HEK293 (cell line): ENCODE measurements around the gene OLFM1.

Experiments
- CTCF ChIA-PET: fragments of 350-600 bp; formaldehyde crosslinking; extraction: SDS; loops from one replicate; lab custom pipeline; 2021; ENCODE audit warnings: antibody characterized with exemption; lab: Yijun Ruan, JAX
- POLR2A ChIA-PET: fragments of 300-600 bp; formaldehyde crosslinking; extraction: SDS; loops from one replicate; lab custom pipeline; 2020; ENCODE audit warnings: antibody characterized with exemption, inconsistent platforms; lab: Yijun Ruan, JAX
- H3K27ac ChIP-seq: fragments of 200-500 bp; sonication (Bioruptor generic); 2 replicates; pipeline ENCODE4 v1.5.1; 2014; ENCODE audit warnings: low read depth, low read length, control low read depth, inconsistent platforms; ENCODE audit errors: extremely low read depth
- H3K36me3 ChIP-seq, 2 experiments: fragments of 200-500 bp in 1 of 2; sonication (Bioruptor generic) in 1 of 2; 1 replicate in 1 of 2; 2 replicates in 1 of 2; pipeline ENCODE4 v1.5.1; 2014 to 2017; ENCODE audit warnings: inconsistent platforms in 2 of 2, low read length in 2 of 2; ENCODE audit not compliant: control insufficient read depth in 2 of 2, insufficient read depth in 1 of 2
- H3K4me1 ChIP-seq: fragments of 200-500 bp; sonication (Bioruptor generic); 2 replicates; pipeline ENCODE4 v1.5.1; 2014; ENCODE audit warnings: mild to moderate bottlenecking, low read length, inconsistent platforms; ENCODE audit not compliant: control insufficient read depth, insufficient read depth
- H3K4me3 ChIP-seq: 2 replicates; pipeline ENCODE4 v1.5.1; 2011; ENCODE audit warnings: low read depth, mild to moderate bottlenecking, control low read depth, low read length, moderate library complexity
- H3K9me3 ChIP-seq: fragments of 200-500 bp; sonication (Bioruptor generic); 2 replicates; pipeline ENCODE4 v1.5.1; 2014; ENCODE audit warnings: low read depth, low read length, inconsistent platforms; ENCODE audit not compliant: control insufficient read depth, insufficient read depth
- OVOL3 ChIP-seq: fragments of 450-650 bp; formaldehyde crosslinking; IDR thresholded peaks from 2 replicates; pipeline ENCODE4 v1.5.1; 2016; ENCODE audit warnings: missing biosample characterization, missing genetic modification characterization
- PRDM1 ChIP-seq: fragments of 450-650 bp; formaldehyde crosslinking; IDR thresholded peaks from 2 replicates; pipeline ENCODE4; 2016; ENCODE audit warnings: missing biosample characterization, missing genetic modification characterization
- SCRT1 ChIP-seq: fragments of 450-650 bp; formaldehyde crosslinking; IDR thresholded peaks from 2 replicates; pipeline ENCODE4 v1.5.1; 2016; ENCODE audit warnings: missing biosample characterization, missing genetic modification characterization, borderline replicate concordance
- SP3 ChIP-seq: fragments of 450-650 bp; formaldehyde crosslinking; IDR thresholded peaks from 2 replicates; pipeline ENCODE4 v1.5.1; 2016; ENCODE audit warnings: missing biosample characterization, missing genetic modification characterization
- ZBTB48 ChIP-seq: fragments of 450-650 bp; formaldehyde crosslinking; IDR thresholded peaks from 2 replicates; pipeline ENCODE4 v1.5.1; 2016; ENCODE audit warnings: missing biosample characterization, missing genetic modification characterization
- ZEB2 ChIP-seq: fragments of 450-650 bp; formaldehyde crosslinking; IDR thresholded peaks from 2 replicates; pipeline ENCODE4 v1.5.1; 2016; ENCODE audit warnings: missing biosample characterization, missing genetic modification characterization
- ZFHX2 ChIP-seq: fragments of 450-650 bp; formaldehyde crosslinking; conservative IDR thresholded peaks from 2 replicates; pipeline ENCODE4 v1.5.1; 2016; ENCODE audit warnings: missing biosample characterization, missing genetic modification characterization
- ZNF112 ChIP-seq: fragments of 450-650 bp; formaldehyde crosslinking; IDR thresholded peaks from 2 replicates; pipeline ENCODE4 v1.5.0; 2017; ENCODE audit warnings: missing biosample characterization, missing genetic modification characterization
- ZNF133 ChIP-seq: fragments of 450-650 bp; formaldehyde crosslinking; IDR thresholded peaks from 2 replicates; pipeline ENCODE4 v1.5.1; 2016; ENCODE audit warnings: missing biosample characterization, missing genetic modification characterization
- ZNF138 ChIP-seq: fragments of 450-650 bp; formaldehyde crosslinking; IDR thresholded peaks from 2 replicates; pipeline ENCODE4 v1.5.1; 2016; ENCODE audit warnings: missing biosample characterization, missing genetic modification characterization, borderline replicate concordance
- ZNF140 ChIP-seq: fragments of 450-650 bp; formaldehyde crosslinking; IDR thresholded peaks from 2 replicates; pipeline ENCODE4 v1.5.1; 2016; ENCODE audit warnings: missing biosample characterization, missing genetic modification characterization
- ZNF175 ChIP-seq: fragments of 450-650 bp; formaldehyde crosslinking; IDR thresholded peaks from 2 replicates; pipeline ENCODE4 v1.5.1; 2016; ENCODE audit warnings: missing biosample characterization, missing genetic modification characterization
- ZNF302 ChIP-seq: fragments of 450-650 bp; formaldehyde crosslinking; IDR thresholded peaks from 2 replicates; pipeline ENCODE4 v1.5.1; 2016; ENCODE audit warnings: missing biosample characterization, missing genetic modification characterization, low read depth
- ZNF311 ChIP-seq: fragments of 450-650 bp; formaldehyde crosslinking; IDR thresholded peaks from 2 replicates; pipeline ENCODE4 v1.5.1; 2017; ENCODE audit warnings: missing biosample characterization, missing genetic modification characterization, borderline replicate concordance
- ZNF341 ChIP-seq: fragments of 450-650 bp; formaldehyde crosslinking; IDR thresholded peaks from 2 replicates; pipeline ENCODE4; 2016; ENCODE audit warnings: low read depth, missing biosample characterization, missing genetic modification characterization
- ZNF366 ChIP-seq: fragments of 450-650 bp; formaldehyde crosslinking; conservative IDR thresholded peaks from 2 replicates; pipeline ENCODE4 v1.5.1; 2016; ENCODE audit warnings: missing biosample characterization, missing genetic modification characterization
- ZNF37A ChIP-seq: fragments of 450-650 bp; IDR thresholded peaks from 2 replicates; pipeline ENCODE4 v1.5.1; 2018; ENCODE audit warnings: missing biosample characterization, missing genetic modification characterization
- ZNF391 ChIP-seq: fragments of 450-650 bp; formaldehyde crosslinking; IDR thresholded peaks from 2 replicates; pipeline ENCODE4 v1.5.1; 2016; ENCODE audit warnings: low read depth, missing biosample characterization, missing genetic modification characterization, borderline replicate concordance
- ZNF48 ChIP-seq: fragments of 450-650 bp; formaldehyde crosslinking; IDR thresholded peaks from 2 replicates; pipeline ENCODE4 v1.5.1; 2016; ENCODE audit warnings: missing biosample characterization, missing genetic modification characterization
- ZNF510 ChIP-seq: fragments of 450-650 bp; formaldehyde crosslinking; IDR thresholded peaks from 2 replicates; pipeline ENCODE4 v1.5.1; 2018; ENCODE audit warnings: mild to moderate bottlenecking, missing genetic modification characterization, missing biosample characterization; ENCODE audit not compliant: insufficient replicate concordance
- ZNF514 ChIP-seq: fragments of 450-650 bp; formaldehyde crosslinking; IDR thresholded peaks from 2 replicates; pipeline ENCODE4 v1.5.1; 2016; ENCODE audit warnings: missing biosample characterization, missing genetic modification characterization
- ZNF521 ChIP-seq: fragments of 450-650 bp; formaldehyde crosslinking; IDR thresholded peaks from 2 replicates; pipeline ENCODE4 v1.5.1; 2017; ENCODE audit warnings: missing biosample characterization, mild to moderate bottlenecking, missing genetic modification characterization
- ZNF596 ChIP-seq: fragments of 450-650 bp; IDR thresholded peaks from 2 replicates; pipeline ENCODE4 v1.5.0; 2018; ENCODE audit warnings: missing biosample characterization, mild to moderate bottlenecking, missing genetic modification characterization, moderate library complexity
- ZNF654 ChIP-seq: fragments of 450-650 bp; formaldehyde crosslinking; IDR thresholded peaks from 2 replicates; pipeline ENCODE4 v1.5.1; 2016; ENCODE audit warnings: low read depth, missing biosample characterization, missing genetic modification characterization
- ZNF701 ChIP-seq: fragments of 450-650 bp; formaldehyde crosslinking; IDR thresholded peaks from 2 replicates; pipeline ENCODE4 v1.5.1; 2016; ENCODE audit warnings: missing biosample characterization, missing genetic modification characterization
- ZNF777 ChIP-seq: fragments of 450-650 bp; formaldehyde crosslinking; IDR thresholded peaks from 2 replicates; pipeline ENCODE4 v1.5.1; 2017; ENCODE audit warnings: missing biosample characterization, missing genetic modification characterization, borderline replicate concordance
- ZXDB ChIP-seq: fragments of 450-650 bp; formaldehyde crosslinking; IDR thresholded peaks from 2 replicates; pipeline ENCODE4 v1.5.1; 2016; ENCODE audit warnings: missing biosample characterization, missing genetic modification characterization
- TF ChIP-seq, protein P1 (sequence below): fragments of 450-650 bp; formaldehyde crosslinking; IDR thresholded peaks from 2 replicates; pipeline ENCODE4 v1.5.1; 2016; ENCODE audit warnings: missing biosample characterization, missing genetic modification characterization, borderline replicate concordance
- TF ChIP-seq, protein P2 (sequence below): fragments of 450-650 bp; formaldehyde crosslinking; IDR thresholded peaks from 2 replicates; pipeline ENCODE4 v1.5.0; 2017; ENCODE audit warnings: missing biosample characterization, missing genetic modification characterization, borderline replicate concordance

OLFM1 gene

GRCh38 chr9:135083831-135084230 is 3.6 kb upstream of the OLFM1 start:
- Histone ChIP-seq H3K4me1 (no peaks in the 10 kb centered on the region), H3K27ac (no peak overlapping the region), H3K9me3 (no peaks in the 10 kb centered on the region), H3K36me3 (no peaks in the 10 kb centered on the region), H3K4me3 (no peak overlapping the region)
- POLR2A ChIA-PET = no interaction called here
- CTCF ChIA-PET = interaction anchor here (0.6 to 2.1 kb wide), 4 partner anchors 259 to 346 kb away, joined by 3 to 16 read pairs (median 6); no protein-coding TSS in a partner anchor
- TF ChIP-seq, protein P1, sequence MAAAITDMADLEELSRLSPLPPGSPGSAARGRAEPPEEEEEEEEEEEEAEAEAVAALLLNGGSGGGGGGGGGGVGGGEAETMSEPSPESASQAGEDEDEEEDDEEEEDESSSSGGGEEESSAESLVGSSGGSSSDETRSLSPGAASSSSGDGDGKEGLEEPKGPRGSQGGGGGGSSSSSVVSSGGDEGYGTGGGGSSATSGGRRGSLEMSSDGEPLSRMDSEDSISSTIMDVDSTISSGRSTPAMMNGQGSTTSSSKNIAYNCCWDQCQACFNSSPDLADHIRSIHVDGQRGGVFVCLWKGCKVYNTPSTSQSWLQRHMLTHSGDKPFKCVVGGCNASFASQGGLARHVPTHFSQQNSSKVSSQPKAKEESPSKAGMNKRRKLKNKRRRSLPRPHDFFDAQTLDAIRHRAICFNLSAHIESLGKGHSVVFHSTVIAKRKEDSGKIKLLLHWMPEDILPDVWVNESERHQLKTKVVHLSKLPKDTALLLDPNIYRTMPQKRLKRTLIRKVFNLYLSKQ (tag by site-specific recombination) = no peak
- no peak for TF ChIP-seq ZNF701 (tag by site-specific recombination)
- no peak for TF ChIP-seq ZXDB (tag by site-specific recombination)
- TF ChIP-seq ZNF777 (tag by site-specific recombination) = no peak
- TF ChIP-seq ZNF138 = no peak
- no peak for TF ChIP-seq ZNF311 (tag by site-specific recombination)
- TF ChIP-seq ZNF341 = 0 out of 2 replicates have a peak, but pooled peaks have one; percentile 23

- peak; percentile 93 for TF ChIP-seq ZNF596
- no peak for TF ChIP-seq ZNF510 (tag by site-specific recombination)
- no peak for TF ChIP-seq ZFHX2 (tag by site-specific recombination)
- no peak for TF ChIP-seq ZNF175 (tag by site-specific recombination)
- TF ChIP-seq ZBTB48 (tag by site-specific recombination) = no peak
- peak; percentile 68 for TF ChIP-seq ZNF366 (tag by site-specific recombination)
- no peak for TF ChIP-seq ZXDB (tag by site-specific recombination)
- no peak for TF ChIP-seq ZNF133
- TF ChIP-seq ZNF521 = peak; percentile 63; the same call in 1 of the 2 replicates
- TF ChIP-seq ZNF48 (tag by site-specific recombination) = no peak
- no peak overlapping the region for H3K27ac ChIP-seq
These were observed 3.2 kb upstream of the OLFM1 start for GRCh38 chr9:135084262-135084661.

GRCh38 chr9:135084881-135085760 is 2.3 kb upstream of the OLFM1 start:
- POLR2A ChIA-PET = no interaction called here
- Histone ChIP-seq H3K9me3 (no peaks in the 10 kb centered on the region), H3K27ac (no peak overlapping the region), H3K4me1 (no peaks in the 10 kb centered on the region), H3K4me3 (no peak overlapping the region), H3K36me3 (no peaks in the 10 kb centered on the region)
- CTCF ChIA-PET = interaction anchor here (0.7 to 6.0 kb wide), 17 partner anchors 9 to 1504 kb away, joined by 3 to 110 read pairs (median 5); no protein-coding TSS in a partner anchor
- TF ChIP-seq ZNF112 (tag by site-specific recombination) (no peak), SP3 (tag by site-specific recombination) (no peak), ZNF777 (tag by site-specific recombination) (no peak), ZNF140 (tag by site-specific recombination) (no peak), PRDM1 (no peak), ZNF37A (no peak), ZNF701 (tag by site-specific recombination) (no peak), ZNF654 (tag by site-specific recombination) (no peak), ZNF391 (tag by site-specific recombination) (no peak), ZNF514 (no peak), OVOL3 (tag by site-specific recombination) (no peak), SCRT1 (tag by site-specific recombination) (no peak), ZNF302 (tag by site-specific recombination) (no peak), ZEB2 (tag by site-specific recombination) (no peak)
- TF ChIP-seq, protein P2, sequence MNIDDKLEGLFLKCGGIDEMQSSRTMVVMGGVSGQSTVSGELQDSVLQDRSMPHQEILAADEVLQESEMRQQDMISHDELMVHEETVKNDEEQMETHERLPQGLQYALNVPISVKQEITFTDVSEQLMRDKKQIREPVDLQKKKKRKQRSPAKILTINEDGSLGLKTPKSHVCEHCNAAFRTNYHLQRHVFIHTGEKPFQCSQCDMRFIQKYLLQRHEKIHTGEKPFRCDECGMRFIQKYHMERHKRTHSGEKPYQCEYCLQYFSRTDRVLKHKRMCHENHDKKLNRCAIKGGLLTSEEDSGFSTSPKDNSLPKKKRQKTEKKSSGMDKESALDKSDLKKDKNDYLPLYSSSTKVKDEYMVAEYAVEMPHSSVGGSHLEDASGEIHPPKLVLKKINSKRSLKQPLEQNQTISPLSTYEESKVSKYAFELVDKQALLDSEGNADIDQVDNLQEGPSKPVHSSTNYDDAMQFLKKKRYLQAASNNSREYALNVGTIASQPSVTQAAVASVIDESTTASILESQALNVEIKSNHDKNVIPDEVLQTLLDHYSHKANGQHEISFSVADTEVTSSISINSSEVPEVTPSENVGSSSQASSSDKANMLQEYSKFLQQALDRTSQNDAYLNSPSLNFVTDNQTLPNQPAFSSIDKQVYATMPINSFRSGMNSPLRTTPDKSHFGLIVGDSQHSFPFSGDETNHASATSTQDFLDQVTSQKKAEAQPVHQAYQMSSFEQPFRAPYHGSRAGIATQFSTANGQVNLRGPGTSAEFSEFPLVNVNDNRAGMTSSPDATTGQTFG (tag by site-specific recombination) = no peak

More at GRCh38 chr9:135084262-135084661, 3.2 kb upstream of the OLFM1 start:
- ChIA-PET CTCF (interaction anchor here (0.6 to 2.1 kb wide), 4 partner anchors 326 to 346 kb away, joined by 3 to 16 read pairs (median 4); no protein-coding TSS in a partner anchor), POLR2A (no interaction called here)
- Histone ChIP-seq H3K4me3 (no peak overlapping the region), H3K36me3 (no peaks in the 10 kb centered on the region), H3K9me3 (no peaks in the 10 kb centered on the region), H3K4me1 (no peaks in the 10 kb centered on the region)
